ENCODE measurements around the gene STAM2. TPM values are rescaled to one million over a fixed set of nuclear protein-coding genes. Genes with fewer than 3 reads are reported as not detected.

STAM2 gene
- total and polyA plus RNA-seq, 3 donors from 2014 or later: 35.7 to 47.6 (median 37.7) TPM

- Histone ChIP-seq H3K27ac (peak overlapping the region in 1 of 2 donors; percentile 31), H3K4me1 (no peaks in the 10 kb centered on the region), H3K36me3 (ENCODE audit: low read depth, missing control alignments) (no peaks in the 10 kb centered on the region), H3K9me3 (no peaks in the 10 kb centered on the region), H3K27me3 (no peaks in the 10 kb centered on the region), H3K4me3 (no peak overlapping the region)
- WGBS, 2 donors: 70 to 75% methylated on average over 5 of the region's 5 CpGs
- intact Hi-C loops (cut with DNase I; ENCODE audit: low total_unique reads): no loop called here
- DNase-seq: peak; percentile 21
- TF ChIP-seq POLR2A (IDR thresholded peaks at IDR 0.05): no peak
- TF ChIP-seq, protein P1, sequence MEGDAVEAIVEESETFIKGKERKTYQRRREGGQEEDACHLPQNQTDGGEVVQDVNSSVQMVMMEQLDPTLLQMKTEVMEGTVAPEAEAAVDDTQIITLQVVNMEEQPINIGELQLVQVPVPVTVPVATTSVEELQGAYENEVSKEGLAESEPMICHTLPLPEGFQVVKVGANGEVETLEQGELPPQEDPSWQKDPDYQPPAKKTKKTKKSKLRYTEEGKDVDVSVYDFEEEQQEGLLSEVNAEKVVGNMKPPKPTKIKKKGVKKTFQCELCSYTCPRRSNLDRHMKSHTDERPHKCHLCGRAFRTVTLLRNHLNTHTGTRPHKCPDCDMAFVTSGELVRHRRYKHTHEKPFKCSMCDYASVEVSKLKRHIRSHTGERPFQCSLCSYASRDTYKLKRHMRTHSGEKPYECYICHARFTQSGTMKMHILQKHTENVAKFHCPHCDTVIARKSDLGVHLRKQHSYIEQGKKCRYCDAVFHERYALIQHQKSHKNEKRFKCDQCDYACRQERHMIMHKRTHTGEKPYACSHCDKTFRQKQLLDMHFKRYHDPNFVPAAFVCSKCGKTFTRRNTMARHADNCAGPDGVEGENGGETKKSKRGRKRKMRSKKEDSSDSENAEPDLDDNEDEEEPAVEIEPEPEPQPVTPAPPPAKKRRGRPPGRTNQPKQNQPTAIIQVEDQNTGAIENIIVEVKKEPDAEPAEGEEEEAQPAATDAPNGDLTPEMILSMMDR (IDR thresholded peaks at IDR 0.05): no peak
These were observed 40.9 kb downstream of the STAM2 start for GRCh38 chr2:152134488-152135280.

DNA sequence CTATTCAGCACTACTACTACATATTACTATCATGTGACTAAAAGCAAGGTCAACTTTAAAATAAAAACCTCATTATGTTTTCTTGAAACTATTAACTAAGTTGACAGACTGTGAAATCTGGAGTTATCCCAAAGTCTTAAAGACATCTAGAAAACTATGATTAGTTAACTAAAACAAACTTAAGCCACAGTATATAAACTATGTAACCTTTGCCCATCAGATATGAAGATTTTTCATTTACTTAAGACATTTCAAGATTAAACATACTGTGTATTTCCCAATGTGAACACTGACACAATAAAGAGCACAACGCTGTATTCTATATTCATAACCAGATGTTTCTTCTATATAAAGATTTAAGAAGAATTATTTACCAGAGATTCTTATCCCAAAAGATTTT is 43.3 kb downstream of the STAM2 start:
- Histone ChIP-seq H3K4me3 (no peak overlapping the region), H3K9me3 (no peaks in the 10 kb centered on the region), H3K4me1 (no peaks in the 10 kb centered on the region), H3K27me3 (no peaks in the 10 kb centered on the region), H3K36me3 (ENCODE audit: low read depth, missing control alignments) (no peaks in the 10 kb centered on the region), H3K27ac (no peak overlapping the region)
- WGBS, 2 donors: 86 to 96% methylated on average over 1 of the region's 1 CpG
- DNase-seq: no peak
- intact Hi-C loops (cut with DNase I; ENCODE audit: low total_unique reads): no loop called here
- no peak for TF ChIP-seq POLR2A (IDR thresholded peaks at IDR 0.05)
- TF ChIP-seq, protein P1 (IDR thresholded peaks at IDR 0.05): no peak

DNA sequence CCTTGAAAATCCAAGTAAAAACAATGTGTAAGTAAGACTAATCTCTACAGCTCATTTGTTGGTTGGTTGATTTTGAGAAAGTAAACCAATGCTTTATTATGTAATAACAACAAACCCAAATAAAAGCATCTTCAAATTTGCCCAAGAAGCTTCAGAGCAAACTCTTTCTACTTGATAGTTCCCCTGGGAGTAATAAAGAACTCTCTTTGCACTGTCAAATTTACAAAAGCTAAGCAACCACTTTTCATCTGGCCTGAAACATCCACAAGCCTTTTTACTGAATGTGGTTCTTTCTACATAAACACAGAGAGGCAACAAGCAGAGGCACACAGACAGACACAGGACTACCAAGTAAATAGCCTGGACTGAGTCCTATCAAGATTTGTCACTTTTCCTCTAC is 47.9 kb downstream of the STAM2 start:
- H3K4me3 ChIP-seq: no peak overlapping the region
- DNase-seq: no peak
- intact Hi-C loops (cut with DNase I; ENCODE audit: low total_unique reads): no loop called here
- TF ChIP-seq POLR2A (IDR thresholded peaks at IDR 0.05): no peak
- TF ChIP-seq, protein P1 (IDR thresholded peaks at IDR 0.05): no peak
- no peaks in the 10 kb centered on the region for H3K27me3 ChIP-seq
- H3K27ac ChIP-seq: no peak overlapping the region
- no peaks in the 10 kb centered on the region for H3K36me3 ChIP-seq (ENCODE audit: low read depth, missing control alignments)
- no peaks in the 10 kb centered on the region for H3K9me3 ChIP-seq
- H3K4me1 ChIP-seq: no peaks in the 10 kb centered on the region

GRCh38 chr2:152126664-152127063 is 48.9 kb downstream of the STAM2 start:
- no peaks in the 10 kb centered on the region for H3K9me3 ChIP-seq
- TF ChIP-seq, protein P1 (IDR thresholded peaks at IDR 0.05): no peak
- TF ChIP-seq POLR2A (IDR thresholded peaks at IDR 0.05): no peak
- H3K4me1 ChIP-seq: no peaks in the 10 kb centered on the region
- 38 to 66% methylated on average over 4 of the region's 4 CpGs for whole genome bisulfite sequencing, 2 donors
- no peaks in the 10 kb centered on the region for H3K36me3 ChIP-seq (ENCODE audit: low read depth, missing control alignments)
- no peak overlapping the region for H3K4me3 ChIP-seq
- peak overlapping the region in 1 of 2 donors; percentile 19 for H3K27ac ChIP-seq
- DNase-seq: peak; percentile 92
- H3K27me3 ChIP-seq: no peaks in the 10 kb centered on the region
- intact Hi-C loops (cut with DNase I; ENCODE audit: low total_unique reads): no loop called here

GRCh38 chr2:152122161-152122560 is 53.4 kb downstream of the STAM2 start:
- H3K9me3 ChIP-seq: no peaks in the 10 kb centered on the region
- intact Hi-C loops (cut with DNase I; ENCODE audit: low total_unique reads): no loop called here
- H3K36me3 ChIP-seq (ENCODE audit: low read depth, missing control alignments): no peaks in the 10 kb centered on the region
- no peak for DNase-seq
- no peaks in the 10 kb centered on the region for H3K27me3 ChIP-seq
- no peak overlapping the region for H3K27ac ChIP-seq
- TF ChIP-seq, protein P1 (IDR thresholded peaks at IDR 0.05): no peak
- TF ChIP-seq POLR2A (IDR thresholded peaks at IDR 0.05): no peak
- WGBS, 2 donors: 93 to 97% methylated on average over 2 of the region's 2 CpGs
- H3K4me1 ChIP-seq: no peaks in the 10 kb centered on the region
- no peak overlapping the region for H3K4me3 ChIP-seq
